HK-2 (cell line): Measurements from ENCODE around the gene ICAM1.

ENCODE experiments used
- DNase-seq: peaks from one replicate; pipeline ENCODE4 v3.0.0-alpha.2; 2018; ENCODE audit not compliant: unreplicated experiment

ICAM1 gene

DNA sequence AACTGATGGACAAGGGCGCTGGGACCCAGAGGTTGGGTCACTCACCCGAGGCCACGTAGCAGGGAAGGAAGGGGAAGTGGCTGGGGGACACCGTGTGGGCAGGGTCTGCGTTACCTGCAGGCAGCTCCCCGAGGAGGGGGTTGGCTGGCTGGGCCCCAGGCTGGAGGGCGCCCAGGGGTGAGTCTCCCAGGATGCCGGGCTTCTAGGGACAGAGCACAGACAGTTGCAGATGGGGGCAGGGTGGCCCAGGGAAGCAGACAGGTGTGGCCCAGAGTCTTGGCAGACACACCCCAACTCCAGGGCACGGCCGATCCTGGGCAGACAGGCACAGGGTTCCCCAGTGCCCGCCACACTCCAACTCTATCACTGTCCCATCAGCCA lies 50.5 kb downstream of the ICAM1 start:
- DNase-seq = no peak

DNA sequence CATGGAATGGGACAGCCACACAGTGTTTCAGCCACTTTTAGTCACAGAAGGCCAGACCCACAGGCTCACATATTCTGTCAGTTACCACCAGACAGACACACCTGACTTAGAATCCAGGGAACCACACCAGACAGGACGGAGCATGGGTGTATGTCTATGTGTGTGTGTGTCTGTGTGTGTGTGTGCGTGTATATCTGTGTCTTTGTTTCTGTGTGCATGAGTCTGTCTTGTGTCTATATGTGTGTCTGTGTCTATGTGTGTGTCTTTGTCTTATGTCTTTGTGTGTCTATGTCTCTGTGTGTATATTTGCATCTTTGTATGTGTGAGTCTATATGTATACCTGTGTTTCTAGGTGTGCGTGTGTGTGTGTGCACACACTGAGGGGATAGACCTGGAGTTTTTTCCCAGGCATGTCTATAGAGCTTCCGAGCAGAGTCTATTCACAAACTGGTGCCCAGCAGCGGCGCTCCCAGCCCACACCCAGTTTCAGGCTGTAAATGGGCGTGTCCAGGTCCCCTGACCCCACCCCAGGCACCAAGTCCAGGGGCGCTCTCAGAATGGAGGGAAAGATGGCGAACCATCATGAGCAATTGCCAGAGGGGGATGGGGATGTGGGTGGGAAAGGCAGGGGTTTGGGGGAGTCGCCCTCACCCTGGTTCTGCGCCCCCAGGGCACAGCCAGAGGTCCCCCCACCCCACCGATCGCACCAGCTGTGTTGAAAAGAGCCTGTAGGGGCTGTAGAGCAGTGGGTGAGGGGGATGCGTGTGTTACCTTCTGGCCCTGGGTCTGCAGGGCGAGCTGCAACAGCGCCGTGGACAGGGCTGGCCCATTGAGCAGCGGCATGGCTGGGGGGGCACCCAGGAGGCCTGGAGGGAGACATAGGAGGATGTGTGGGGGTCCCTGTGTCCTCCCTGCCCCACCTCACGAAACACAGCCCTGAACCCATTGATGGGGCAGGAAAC lies 51.2 kb downstream of the ICAM1 start:
- no peak for DNase-seq

DNA sequence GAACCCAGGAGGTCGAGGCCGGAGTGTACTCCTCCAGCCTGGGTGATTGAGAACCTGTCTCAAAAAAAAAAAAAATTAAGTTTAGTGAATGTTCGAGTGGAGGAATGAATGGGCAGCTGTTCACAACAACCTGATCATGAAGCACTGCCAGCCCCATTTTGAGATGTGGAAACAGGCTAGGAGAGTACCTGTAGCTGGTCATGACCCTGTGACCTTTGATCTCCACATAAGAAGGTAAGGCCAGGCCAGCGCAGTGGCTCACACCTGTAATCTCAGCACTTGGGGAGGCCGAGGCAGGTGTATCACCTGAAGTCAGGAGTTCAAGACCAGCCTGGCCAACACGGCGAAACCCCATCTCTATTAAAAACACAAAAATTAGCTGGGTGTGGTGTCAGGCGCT lies 54.8 kb downstream of the ICAM1 start:
- DNase-seq = no peak

DNA sequence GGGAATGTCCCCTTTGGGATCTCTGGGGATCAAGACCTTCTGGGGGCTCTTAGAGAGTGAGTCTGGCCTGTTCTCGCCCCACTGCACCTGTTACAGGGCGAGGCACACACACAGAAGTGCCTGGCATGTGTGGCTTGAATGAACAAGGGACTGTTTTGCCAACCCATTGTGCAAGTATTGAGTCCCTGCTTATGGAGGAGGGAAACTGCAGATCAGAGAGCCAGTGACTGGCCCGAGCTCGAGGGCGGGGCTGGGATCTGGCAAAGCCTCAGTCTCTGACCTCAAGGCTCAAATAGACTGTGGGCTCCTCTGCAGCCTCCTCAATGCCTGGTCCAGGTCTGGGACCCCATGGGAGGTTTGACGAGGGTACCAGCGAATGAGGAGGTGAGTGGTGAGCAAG lies 56.9 kb downstream of the ICAM1 start:
- DNase-seq = no peak

DNA sequence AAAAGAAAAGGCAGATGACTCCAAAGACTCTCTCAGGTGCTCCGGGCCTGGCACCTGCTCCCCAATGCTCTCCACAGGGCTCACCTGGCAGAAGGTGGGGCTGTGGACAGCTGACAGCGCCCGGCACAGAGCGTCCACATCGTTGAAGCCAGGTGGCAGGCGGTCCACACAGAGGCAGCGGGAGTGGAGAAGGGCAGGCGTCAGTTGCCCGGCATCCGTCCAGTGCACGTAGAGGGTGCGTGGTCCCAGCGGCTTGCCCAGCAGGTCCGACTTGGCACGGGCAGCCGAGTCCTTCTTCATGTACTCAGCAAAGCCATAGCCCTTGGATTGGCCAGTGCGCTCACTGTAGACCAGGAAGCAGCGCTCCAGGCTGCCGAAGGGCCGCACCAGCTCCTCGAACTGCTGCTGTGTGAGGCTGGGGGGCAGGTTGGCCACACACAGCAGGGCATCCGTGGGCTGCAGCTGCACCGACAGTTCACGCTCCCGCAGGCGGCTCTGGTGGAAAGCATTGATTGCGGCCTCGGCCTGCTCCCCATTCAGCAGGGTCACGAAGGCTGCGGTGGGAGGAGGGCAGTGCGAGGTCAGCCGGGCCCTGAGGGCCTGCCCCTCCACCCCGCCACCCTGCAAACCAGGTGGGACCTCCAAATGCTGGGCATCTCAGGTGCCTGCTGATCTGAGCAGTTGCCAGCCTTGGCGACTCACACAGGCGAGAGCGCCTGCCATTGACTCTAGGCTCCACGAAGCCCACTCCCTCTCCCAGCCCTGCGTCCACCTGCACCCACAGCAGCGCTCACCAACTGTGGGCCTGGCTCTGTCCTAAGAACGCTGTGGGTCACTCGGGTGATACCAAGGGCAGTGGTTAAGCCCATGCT lies 57.9 kb downstream of the ICAM1 start:
- DNase-seq = no peak

DNA sequence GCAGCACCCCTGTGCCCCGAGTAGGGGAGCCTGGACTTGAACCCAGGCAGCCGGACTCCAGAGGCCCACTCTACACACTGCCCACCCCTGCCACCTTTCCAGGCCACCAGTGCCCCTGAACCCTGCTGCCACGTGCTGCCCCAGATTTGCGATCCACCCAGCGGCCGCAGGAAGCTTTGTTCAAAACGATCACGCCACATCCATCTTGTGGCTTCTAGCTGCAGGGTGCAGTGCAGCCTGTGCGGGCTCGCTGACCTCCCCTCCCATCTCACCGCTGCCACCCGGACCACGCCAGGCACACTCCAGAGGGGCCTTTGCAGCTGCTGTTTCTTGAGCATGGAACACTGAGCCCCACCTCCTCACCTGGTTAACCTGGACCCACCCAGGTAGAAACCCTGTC lies 58.6 kb downstream of the ICAM1 start:
- no peak for DNase-seq

DNA sequence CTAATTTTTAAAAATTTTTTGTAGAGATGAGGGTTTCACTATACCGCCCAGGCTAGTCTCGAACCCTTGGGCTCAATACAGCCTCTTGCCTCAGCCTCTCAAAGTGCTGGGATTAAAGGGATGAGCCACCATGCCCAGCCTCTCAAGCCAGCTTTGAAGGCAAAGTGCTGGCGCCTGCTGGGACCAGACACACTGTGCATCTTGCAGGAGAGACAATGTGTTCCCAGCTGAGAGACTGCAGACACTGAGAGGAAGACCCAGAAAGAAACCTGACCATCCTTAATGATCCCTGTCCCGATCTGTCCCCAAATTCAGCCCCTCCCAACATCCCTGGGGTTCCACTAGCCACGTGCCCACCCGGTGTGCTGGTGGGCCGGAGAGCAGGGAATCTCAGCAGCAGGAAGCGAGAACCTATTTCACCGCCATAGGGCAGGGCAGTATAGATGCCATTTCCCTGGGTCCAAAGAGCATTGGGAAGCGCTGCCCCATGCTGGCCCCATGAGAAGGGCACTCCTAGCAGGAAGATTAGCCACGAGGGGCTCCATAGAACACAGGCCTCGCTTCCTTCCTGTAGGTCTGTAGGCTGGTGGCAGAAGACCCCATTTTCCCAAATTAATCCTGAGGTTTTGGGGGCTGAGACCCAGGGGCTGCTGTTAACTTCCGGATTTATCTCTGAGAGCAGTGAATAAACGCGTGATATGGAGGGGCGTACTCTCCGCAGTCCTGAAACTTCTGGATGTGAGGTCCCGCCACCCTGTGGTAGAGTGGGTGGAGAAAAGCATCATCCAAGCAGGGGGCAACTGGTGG lies 61.4 kb downstream of the ICAM1 start:
- DNase-seq = no peak

DNA sequence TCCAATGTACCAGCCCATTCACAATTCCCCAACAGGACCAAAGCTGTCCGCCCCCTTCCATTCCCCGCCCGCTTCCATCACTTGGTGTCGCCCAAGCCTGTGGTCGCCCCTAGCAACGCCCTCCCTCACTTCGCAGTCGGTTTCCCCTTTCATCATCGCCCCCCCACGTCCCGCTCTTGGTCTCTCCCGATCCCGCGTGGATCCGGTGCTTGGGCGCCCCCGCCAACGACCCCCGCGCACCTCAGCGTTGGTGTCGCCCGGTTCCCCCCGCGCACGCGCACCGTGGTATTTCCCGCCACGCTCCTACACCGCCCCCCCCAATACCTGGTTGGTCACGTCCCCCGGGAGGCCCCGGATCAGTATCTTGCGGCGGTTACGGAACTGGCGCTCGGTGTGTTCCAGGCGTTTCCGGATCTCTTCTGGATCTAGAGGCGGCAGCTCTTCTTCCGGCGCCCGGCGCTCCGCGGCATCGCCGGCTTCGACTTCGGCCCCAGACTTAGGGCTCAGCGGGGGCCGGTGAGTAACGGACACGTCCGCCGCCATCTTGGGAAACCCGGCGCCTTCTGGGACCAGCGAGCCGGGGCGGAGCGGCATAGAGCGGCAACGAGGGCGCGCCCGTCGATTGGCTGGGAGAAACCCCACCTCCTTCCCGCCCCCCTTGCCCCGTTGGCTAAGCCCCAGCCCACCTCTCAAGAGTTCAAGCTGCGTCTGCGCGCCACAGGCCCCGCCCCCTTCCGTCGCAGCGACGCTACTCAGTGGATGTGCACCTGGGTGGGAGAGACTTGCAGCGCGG lies 62.2 kb downstream of the ICAM1 start, which contains the start of gene RAVER1:
Gene RAVER1, minus strand, starts transcription at position 565 of the 793 bp plus-strand sequence. Its CDS starts 22 bp downstream, at position 543.
- DNase-seq = peak; percentile 97

DNA sequence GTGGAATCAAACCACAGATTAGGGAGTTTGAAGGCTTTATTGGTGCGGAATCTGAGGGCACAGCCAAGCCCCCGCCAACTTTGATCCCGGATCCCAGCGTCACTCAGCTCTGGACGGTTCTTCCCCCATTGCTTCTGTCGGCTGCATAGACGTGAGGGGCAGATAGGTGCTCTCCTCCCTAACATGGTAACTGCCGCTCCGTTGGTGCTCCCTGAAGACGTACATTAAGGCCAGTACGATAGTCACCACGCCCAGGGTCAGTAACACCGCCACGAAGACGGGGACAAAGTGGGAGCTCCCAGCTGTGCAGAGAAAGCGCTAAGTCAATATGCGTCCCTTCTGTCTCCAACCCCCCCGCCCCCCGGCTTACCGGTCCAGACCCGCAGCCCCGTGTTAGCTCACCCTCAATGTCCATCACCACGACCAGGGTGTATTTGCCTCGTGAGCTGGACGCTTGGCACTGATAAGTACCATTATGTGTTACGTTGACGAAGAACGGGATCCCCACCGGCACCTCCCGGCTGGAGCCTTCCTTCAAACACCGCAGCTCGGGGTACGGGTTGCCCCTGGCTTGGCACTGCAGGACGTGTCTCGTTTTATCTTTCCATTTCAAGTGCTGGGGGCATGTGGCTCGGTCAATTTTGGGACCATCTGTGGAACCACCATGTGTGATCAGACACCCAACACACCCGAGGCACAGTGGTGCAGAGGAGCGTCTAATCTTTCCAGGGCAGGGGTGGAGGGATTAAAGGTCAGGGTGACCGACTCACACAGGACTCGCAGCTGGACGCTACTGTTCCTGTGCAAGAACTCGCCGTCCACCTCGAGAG lies 63.1 kb downstream of the ICAM1 start:
- no peak for DNase-seq

DNA sequence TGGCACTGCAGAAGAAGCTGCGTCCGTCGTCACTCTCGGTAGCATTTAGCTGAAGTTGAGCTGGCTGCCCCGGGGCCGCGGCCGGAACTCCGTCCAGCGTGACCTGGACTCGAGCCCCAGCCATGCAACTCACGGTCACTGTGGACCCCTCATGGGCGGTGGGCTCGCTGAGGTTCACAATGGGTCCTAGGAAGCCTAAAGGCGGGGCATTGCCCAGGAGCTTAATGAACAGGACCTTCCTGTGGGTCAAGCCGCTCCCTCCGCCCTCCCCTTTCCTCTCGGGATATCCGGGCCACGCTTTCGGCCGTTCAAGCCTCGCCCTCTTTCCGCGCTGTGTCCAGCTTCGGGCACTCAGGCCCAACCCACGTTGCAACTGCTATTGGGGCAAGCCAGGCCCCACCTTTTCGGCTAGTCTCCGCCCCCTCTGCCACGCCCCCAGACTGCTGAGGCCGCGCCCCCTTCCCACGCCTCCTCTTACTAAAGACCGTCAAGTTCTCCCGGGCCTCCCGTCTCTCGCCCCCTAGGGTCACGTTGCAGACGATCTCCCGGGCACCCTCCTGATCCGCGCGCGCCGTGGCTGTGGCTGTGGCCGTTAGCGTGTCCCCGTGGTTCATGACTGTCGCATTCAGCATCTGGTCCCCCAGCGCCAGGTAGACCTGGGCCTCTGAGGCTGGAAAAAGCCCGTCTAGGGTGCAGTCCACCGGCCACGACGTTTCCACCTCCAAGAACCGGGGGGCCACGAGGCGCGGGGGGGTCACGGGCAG lies 63.9 kb downstream of the ICAM1 start:
- DNase-seq = peak; percentile 96

DNA sequence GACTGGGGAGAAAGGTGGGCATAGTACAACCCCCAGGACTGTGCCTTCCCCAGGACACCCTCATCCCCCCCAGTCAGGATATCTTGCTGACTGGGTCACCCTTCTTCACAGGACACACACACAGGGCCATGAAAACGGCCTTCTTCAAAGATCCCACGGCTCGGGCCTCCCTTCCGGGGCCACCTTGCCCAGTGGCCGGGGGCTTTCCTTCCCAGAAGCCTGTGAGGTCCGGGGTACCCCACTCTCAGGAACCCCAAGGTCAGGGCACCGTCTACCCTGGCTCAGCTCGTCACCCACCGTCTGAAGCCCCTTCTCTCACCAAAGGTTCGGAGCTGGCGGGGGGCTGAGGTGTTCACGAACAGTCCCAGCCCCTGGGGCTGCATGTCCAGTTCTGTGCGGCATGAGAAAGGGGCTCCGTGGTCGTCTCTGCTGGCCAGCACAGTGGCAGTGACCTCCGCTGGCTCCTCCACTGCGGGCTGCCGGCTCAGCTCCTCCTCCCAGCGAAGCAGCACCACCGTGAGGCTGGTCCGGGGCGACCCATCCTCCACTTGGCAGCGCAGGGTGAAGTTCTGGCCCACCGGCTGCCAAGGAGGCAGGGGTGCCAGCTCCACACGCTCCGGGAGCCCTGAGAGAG lies 64.5 kb downstream of the ICAM1 start:
- no peak for DNase-seq
